Measurements from ENCODE around the gene TECTB. TPM values are rescaled to one million over a fixed set of nuclear protein-coding genes. Genes with fewer than 3 reads are reported as not detected.
"Not testable (repeated sequence)": the region's sequence is repeated elsewhere in the genome, so short reads cannot be mapped to it uniquely, and the experiment has no call there.

TECTB gene
- not detected in 2 replicates for total RNA-seq

DNA sequence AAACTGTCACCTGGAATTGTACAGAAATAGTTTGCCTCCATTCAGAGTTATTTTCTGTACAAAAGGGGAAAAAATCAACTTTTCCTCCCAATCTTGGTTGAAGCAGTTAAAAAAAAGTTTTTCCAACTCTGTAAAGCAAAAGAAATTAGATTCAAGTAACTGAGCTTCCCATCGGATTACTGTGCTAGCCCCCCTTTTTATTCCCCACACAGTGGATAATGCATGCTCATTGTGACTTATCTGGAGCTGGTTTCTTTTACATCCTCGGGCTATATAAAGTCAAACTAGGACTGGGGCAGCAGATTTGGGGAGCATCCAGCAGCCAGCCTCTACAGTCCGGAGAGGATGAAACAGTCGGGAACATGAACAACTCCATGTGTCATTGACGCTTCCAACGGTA, at the start of gene TECTB:
Gene TECTB, plus strand, starts transcription at position 301 of the 400 bp plus-strand sequence. CDS start 335 bp downstream, outside the sequence.
- intact Hi-C loops (cut with micrococcal nuclease): no loop called here

GRCh38 chr10:112235141-112235540, 48.1 kb upstream of the TECTB start:
- intact Hi-C loops (cut with micrococcal nuclease): no loop called here

DNA sequence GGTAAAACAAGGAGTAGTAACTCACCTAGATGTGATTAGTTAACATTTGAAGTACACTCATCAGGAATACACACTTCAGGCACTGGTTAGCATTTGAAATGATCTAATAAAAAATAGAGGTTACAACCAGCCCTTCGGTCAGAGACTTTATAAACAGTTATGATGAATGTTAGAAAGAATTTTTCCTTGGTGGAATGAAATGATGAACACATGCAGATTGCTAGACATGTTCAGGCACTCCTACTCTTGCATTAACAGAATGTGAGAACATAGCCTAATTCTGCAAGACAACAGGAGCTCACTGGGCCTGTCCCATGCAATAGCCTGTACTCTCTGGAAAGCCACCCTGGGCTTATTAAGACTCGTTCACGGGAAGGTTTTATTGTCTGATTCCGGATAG, 47.3 kb upstream of the TECTB start:
- intact Hi-C loops (cut with micrococcal nuclease): no loop called here

GRCh38 chr10:112236486-112236885, 46.7 kb upstream of the TECTB start:
- intact Hi-C loops (cut with micrococcal nuclease): no loop called here

- intact Hi-C loops (cut with micrococcal nuclease): no loop called here
Observed at GRCh38 chr10:112239347-112239746, 43.9 kb upstream of the TECTB start.

- intact Hi-C loops (cut with micrococcal nuclease): no loop called here
Observed at GRCh38 chr10:112240441-112240840, 42.8 kb upstream of the TECTB start.

- intact Hi-C loops (cut with micrococcal nuclease): no loop called here
Observed at GRCh38 chr10:112241651-112242341, 41.4 kb upstream of the TECTB start.

DNA sequence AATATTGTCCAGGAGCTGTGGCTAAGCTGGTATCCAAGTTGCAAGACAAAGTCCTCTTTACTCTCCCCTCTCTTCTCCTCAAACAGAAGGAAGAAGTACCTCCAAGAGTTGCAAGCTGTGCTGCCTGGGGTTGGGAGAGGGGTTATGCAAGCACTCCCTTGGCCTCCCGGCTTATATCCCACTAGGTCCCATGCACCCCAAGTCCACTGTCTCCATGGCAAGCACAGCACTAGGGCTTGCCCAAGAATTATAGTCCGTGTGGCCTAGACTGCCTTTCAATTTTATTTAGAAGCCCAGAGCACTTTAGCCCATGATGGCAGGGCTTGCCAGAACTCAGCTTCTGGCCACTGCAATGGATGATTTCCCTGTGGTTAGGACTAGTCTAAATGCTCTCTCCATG, 40.4 kb upstream of the TECTB start:
- intact Hi-C loops (cut with micrococcal nuclease): no loop called here

DNA sequence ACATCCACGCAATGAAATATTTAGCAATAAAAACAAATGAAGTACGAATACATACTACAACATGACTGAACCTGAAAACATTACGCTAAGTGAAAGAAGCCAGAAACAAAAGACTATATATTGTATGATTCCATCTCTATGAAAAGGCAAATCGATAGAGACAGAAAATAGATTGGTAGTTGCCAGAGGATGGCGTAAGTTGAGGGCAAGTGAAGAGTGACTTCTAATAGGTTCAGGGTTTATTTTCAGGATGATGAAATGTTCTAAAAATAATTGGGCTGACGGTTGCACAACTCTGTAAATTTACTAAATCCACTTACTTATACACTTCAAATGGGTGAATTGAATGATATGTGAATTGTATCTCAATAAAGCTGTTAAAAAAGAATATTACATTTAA, 39.5 kb upstream of the TECTB start:
- intact Hi-C loops (cut with micrococcal nuclease): no loop called here

DNA sequence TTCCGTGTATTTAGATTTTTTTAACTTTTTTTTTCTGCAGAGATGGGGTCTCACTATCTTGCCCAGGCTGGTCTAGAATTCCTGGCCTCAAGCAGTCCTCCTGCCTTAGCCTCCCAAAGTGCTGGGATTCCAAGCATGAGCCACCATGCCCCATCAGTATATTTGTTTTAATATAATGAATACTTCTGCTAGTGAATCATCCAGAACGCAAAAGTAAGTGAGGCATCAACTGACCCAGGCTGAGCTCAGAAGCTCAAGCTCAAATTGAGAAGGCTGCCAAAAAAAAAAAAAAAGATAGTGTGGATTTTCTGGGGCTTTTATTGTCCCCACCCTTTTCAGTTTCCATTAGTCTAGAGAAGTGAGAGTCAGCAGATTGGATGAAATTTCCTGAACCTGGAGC, 39.0 kb upstream of the TECTB start:
- intact Hi-C loops (cut with micrococcal nuclease): no loop called here

DNA sequence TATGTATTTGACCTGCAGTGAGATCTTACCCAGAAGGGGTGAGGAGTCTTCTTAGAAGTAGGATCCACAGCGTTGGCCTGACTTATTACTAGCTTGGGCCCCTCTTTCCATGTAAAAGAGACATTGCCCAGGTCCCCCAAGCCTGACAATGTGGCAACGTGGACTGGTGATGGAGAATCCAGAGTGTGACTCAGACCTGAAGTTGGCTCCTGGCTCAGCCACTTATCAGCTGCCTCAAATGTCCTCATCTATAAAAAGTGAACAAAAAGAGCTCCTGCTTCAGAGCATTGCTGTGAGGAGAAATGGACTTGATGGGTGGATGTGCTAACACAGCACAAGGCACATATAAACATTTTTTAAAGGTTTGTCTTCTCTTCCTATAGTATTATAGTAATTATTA, 35.4 kb upstream of the TECTB start:
- intact Hi-C loops (cut with micrococcal nuclease): no loop called here

- intact Hi-C loops (cut with micrococcal nuclease): no loop called here
Observed at GRCh38 chr10:112248584-112249295, 34.5 kb upstream of the TECTB start.

DNA sequence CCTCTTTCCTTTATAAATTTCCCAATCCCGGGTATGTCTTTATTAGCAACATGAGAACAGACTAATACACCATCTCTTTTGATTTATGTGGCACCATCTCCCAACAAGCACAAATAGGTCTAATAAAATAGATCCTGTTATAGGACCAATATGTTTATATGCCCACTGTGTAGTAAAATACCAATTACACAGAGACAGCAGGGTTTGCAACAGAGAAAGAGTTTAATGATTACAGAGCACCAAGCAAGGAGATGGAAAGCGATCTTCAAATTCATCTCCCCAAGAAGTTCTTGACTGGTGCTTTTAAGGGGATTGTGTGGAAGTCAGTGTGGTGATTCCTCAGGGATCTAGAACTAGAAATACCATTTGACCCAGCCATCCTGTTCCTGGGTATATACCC, 33.5 kb upstream of the TECTB start:
- intact Hi-C loops (cut with micrococcal nuclease): no loop called here

DNA sequence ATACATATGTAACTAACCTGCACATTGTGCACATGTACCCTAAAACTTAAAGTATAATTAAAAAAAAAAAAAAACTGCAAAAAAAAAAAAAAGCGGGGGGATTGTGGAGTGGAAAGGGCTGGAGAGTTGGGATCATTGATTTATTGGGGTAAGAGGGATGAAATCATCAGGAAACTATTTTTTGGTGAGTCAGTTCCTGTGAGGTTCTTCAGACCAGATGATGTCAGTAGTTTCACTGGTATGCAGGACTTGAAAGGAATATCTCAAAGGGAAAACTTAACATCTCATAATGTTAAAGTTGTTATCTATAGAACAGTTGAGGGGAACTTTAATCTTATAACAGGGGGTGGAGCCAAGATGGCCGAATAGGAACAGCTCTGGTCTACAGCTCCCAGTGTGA, 32.6 kb upstream of the TECTB start:
- intact Hi-C loops (cut with micrococcal nuclease): no loop called here

DNA sequence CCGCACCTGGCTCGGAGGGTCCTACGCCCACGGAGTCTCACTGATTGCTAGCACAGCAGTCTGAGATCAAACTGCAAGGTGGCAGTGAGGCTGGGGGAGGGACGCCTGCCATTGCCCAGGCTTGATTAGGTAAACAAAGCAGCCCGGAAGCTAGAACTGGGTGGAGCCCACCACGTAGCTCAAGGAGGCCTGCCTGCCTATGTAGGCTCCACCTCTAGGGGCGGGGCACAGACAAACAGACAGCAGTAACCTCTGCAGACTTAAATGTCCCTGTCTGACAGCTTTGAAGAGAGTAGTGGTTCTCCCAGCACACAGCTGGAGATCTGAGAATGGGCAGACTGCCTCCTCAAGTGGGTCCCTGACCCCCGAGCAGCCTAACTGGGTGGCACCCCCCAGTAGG, 32.0 kb upstream of the TECTB start:
- intact Hi-C loops (cut with micrococcal nuclease): not testable (repeated sequence)

DNA sequence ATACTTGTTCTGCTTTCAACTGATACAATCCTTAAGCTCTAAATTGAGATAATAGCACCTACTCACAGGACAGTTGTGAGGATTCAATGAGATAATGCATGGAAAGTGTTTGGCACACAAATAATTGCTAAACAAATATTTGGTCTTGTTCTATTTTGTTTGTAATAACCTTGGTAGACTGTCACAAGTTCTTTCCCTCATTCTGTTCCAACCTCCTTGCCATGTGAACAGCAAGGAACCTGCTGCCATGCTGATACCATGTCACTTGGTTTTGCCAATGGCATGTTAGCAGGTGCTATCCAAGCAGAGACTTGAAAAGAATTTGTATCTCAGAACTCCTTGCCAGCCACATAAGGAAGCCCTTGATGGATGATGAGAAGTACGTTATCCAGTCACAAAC, 24.8 kb upstream of the TECTB start:
- intact Hi-C loops (cut with micrococcal nuclease): no loop called here

DNA sequence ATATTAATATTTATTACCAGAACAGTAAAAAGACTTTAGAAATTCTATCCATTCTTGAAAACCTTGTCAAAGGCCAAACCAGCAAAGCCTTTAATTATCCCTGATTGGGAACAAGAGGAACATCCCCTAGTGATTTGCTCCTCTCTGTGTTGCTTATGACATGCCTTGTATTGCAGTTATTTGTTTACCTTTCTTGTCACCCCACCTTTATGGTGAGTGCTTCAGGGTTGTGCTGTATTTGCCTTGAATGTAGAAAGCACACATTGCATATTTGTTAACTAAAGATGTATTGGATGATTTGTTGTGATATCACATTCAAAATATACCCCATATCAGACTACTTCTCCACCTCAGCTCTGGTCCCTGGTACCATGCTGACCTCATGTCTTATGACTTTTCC, 23.5 kb upstream of the TECTB start:
- intact Hi-C loops (cut with micrococcal nuclease): no loop called here

- intact Hi-C loops (cut with micrococcal nuclease): no loop called here
Observed at GRCh38 chr10:112260831-112261230, 22.4 kb upstream of the TECTB start.

DNA sequence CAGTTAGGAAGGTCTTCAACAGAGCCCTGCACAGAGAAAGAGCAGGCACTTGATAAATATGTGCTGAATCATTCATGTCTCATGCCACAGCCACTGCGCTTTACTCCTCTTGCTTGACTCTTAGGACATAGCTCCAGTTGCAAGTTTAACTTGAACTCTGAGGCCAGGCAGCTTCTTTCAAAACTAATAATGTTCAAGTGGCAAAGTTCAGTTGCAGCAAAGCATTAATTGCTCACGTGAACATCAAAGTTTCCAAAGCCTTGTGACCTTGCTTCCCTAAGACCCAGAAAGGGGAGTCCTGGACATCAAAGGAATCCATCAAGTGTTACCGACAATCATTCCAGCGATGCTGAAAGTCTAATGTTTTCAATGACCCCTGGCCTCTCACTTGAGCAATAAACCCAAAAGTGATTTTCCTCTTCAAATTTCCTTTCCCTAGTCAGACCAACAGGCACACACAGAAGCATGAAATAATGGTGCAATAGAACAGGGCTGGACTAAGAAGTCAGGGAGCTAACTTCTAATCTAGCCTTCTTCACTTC, 21.8 kb upstream of the TECTB start:
- intact Hi-C loops (cut with micrococcal nuclease): no loop called here

DNA sequence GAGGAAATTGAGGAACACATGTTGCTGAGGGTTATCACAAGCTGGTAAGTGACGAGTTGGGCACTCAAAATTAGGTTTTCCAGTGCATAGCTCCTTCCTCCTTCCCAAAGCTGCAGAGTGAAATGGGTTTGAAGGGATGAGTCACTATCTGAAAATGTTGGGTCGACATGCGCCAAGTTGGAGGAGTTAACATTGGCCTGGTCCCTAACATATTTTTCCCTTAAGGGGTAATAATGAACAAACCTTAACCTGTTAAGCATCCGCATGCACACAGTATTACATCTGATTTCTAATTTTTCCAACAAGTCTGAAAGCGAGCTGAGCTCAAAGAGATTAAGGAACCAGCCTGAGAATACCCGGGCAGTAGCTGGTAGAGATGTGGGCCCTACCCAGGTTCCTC, 20.7 kb upstream of the TECTB start:
- intact Hi-C loops (cut with micrococcal nuclease): no loop called here

DNA sequence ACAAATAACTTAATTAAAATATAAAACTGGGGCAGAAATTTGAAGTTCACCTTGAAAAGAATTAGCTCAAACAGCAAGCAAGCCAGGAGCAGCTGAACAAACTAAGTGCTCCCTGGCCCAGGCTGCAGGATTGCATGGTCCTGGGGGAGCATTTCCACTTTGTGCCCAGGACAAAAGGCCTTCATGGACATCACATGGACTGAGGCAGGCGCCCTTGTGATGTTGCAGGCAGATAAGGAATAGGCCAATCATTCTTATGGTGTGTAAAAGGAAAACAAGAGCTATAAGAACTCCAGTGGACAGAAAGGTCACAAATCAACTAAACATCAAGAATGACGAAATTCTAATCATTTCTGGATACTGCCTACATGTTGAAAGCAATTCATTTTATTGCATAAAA, 17.5 kb upstream of the TECTB start:
- intact Hi-C loops (cut with micrococcal nuclease): no loop called here

DNA sequence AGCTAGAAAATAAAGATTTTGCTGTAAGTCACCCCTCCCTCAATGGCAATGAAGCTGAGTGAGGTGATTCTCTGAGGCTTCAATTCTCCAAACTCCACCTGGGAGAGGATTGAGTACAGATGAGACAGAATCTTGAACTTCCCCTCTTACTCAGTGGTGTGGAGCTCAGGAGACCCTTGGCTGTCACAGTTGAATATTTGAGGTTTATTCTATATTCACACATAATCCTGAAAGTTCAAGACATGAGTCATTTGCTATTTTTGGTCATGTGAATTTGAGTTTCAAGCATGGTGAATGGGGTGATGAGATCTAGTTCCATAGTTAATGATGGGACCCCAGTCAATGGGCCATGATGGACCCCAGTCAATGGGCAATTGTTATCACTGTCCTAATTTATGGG, 13.9 kb upstream of the TECTB start:
- intact Hi-C loops (cut with micrococcal nuclease): no loop called here

DNA sequence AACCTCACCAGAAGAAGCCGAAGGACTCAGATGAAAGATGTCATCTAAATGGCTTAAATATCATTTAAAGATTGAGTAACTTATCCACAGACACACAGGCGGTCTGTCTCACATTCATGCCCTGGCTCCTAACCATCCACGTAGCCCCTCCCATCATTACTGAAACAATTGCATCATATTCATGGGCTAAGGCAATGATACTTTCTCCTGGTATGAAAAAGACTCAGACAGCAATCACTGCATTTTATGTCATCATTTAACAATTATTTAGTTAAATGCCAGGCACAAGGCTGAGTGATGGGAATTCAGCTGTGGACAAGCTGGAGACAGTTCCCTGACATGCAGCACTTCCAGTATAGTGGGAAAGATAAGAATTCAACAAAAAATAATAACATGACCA, 11.2 kb upstream of the TECTB start:
- intact Hi-C loops (cut with micrococcal nuclease): no loop called here
